GM21529 (cell line): Measurements from ENCODE around the gene FOSB.

Experiments
- ATAC-seq: cut with Tn5 transposase; IDR thresholded peaks from one replicate; pipeline ENCODE4 v1.9.1; 2021; ENCODE audit not compliant: unreplicated experiment

The FOSB gene

GRCh38 chr19:45522010-45522941, 54.5 kb downstream of the FOSB start:
- ATAC-seq: no peak

GRCh38 chr19:45523642-45524256, 56.0 kb downstream of the FOSB start:
- ATAC-seq: peak; percentile 75

GRCh38 chr19:45524575-45525129, 56.9 kb downstream of the FOSB start:
- no peak for ATAC-seq
